Mesothelial cell of epicardium (in vitro differentiated cells): ENCODE measurements around the gene CAPN6. TPM values are rescaled to one million over a fixed set of nuclear protein-coding genes. Genes with fewer than 3 reads are reported as not detected.

Experiments
- DNase-seq, 2 experiments: peaks; one replicate each; pipeline ENCODE4 v3.0.0; 2021; ENCODE audit warnings: low spot score in 2 of 2; ENCODE audit not compliant: unreplicated experiment in 2 of 2
- H3K27ac Mint-ChIP-seq: 2 replicates; pipeline ENCODE4 v1.8.0; 2021; ENCODE audit warnings: mixed read lengths
- H3K27me3 Mint-ChIP-seq: 2 replicates; pipeline ENCODE4 v1.8.0; 2021; ENCODE audit warnings: low read depth, mixed read lengths
- H3K36me3 Mint-ChIP-seq: 2 replicates; pipeline ENCODE4 v1.8.0; 2021; ENCODE audit warnings: mixed read lengths
- H3K4me1 Mint-ChIP-seq: 2 replicates; pipeline ENCODE4 v1.8.0; 2021; ENCODE audit warnings: mixed read lengths
- H3K4me3 Mint-ChIP-seq: 2 replicates; pipeline ENCODE4 v1.8.0; 2021; ENCODE audit warnings: mild to moderate bottlenecking, moderate library complexity, mixed read lengths
- H3K9me3 Mint-ChIP-seq: 2 replicates; pipeline ENCODE4 v1.8.0; 2021; ENCODE audit warnings: mixed read lengths
- CTCF ChIP-seq: fragments of 200-600 bp; sonication (generic); IDR thresholded peaks from one replicate; pipeline ENCODE4 v1.5.0; 2021; ENCODE audit warnings: antibody characterized with exemption; ENCODE audit not compliant: unreplicated experiment
- total RNA-seq: library from RNA; stranded (reverse); gene quantifications from 3 replicates; pipeline ENCODE4 v1.2.1, GENCODE V29; 2021

Gene CAPN6
- total RNA-seq, 1 donor from 2014 or later, result 84.3 TPM

DNA sequence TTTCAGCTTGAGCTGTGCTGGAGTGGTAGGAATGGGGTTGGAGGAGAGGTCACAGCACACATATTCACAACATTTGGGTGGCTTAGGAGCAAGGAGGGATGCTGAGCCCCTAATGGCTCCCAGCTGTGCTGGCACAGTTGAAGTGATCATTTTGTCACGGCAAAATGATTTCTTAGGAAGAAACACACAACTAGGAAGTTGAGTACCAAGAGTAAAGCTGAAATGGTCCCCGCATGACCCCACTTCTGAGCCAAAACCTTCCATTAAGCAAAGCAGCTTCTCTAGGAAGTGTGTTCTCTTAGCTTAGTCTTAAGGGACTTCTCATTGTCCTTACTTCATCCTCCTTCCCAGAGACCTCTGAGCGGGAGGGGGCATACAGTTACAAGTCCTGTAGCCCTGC is 12.6 kb downstream of the CAPN6 start:
- Mint-ChIP-seq H3K4me3 (no peak overlapping the region), H3K9me3 (peaks cover 9% of the 10 kb centered on the region), H3K27me3 (no peaks in the 10 kb centered on the region), H3K27ac (no peak overlapping the region), H3K4me1 (peaks cover 28% of the 10 kb centered on the region), H3K36me3 (peaks cover 28% of the 10 kb centered on the region)
- TF ChIP-seq CTCF, result no peak
- no peak for DNase-seq

DNA sequence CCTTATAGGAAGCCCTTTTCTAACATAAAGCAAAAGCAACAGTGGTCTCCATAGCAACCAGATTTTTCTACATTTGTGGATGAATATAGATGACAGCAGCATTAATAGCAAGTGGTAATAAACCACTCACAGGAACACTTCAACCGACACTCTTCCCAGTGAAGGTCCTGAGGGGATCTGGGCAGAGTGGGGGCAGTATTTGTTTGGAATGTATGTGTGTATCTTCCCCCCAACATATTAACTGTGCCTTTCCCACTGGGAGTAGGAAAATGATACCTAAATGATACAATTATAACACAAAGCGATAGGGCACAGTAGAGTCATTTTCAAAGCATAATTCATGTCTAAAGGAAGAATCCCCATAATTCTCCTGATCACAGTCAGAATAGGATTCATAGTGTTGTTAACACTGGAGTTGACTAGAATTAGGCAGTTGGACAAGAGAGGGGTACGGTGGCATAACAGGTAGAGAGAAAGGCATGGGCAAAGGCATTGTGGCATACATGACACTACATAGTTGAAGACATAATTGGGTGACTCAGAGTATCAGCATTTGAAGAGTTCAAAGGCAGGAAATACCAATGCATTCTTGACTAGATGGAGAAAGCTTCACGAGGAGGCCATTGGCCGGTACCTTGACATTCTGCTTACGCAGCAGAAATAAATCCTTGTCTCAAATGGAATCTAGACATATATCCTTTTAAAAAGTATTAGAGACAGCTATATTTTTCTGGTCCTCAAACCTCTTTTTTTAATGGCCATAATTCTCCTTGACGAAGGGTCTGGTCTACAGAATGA is 15.2 kb downstream of the CAPN6 start:
- peaks cover 11% of the 10 kb centered on the region for H3K4me1 Mint-ChIP-seq
- H3K27me3 Mint-ChIP-seq, result no peaks in the 10 kb centered on the region
- no peak overlapping the region for H3K27ac Mint-ChIP-seq
- H3K4me3 Mint-ChIP-seq, result no peak overlapping the region
- DNase-seq, result no peak
- H3K36me3 Mint-ChIP-seq, result peaks cover 38% of the 10 kb centered on the region
- TF ChIP-seq CTCF, result no peak
- peaks cover 9% of the 10 kb centered on the region for H3K9me3 Mint-ChIP-seq

- Mint-ChIP-seq H3K4me3 (no peak overlapping the region), H3K27me3 (no peaks in the 10 kb centered on the region), H3K36me3 (peaks cover 26% of the 10 kb centered on the region), H3K4me1 (peaks cover 4% of the 10 kb centered on the region), H3K27ac (no peak overlapping the region), H3K9me3 (peaks cover 10% of the 10 kb centered on the region)
- TF ChIP-seq CTCF, result peak; percentile 58
- no peak for DNase-seq
Observed at GRCh38 chrX:111244235-111244750, 26.0 kb downstream of the CAPN6 start.

GRCh38 chrX:111216293-111216801 is 53.9 kb downstream of the CAPN6 start:
- Mint-ChIP-seq H3K4me3 (no peak overlapping the region), H3K27me3 (no peaks in the 10 kb centered on the region), H3K9me3 (no peaks in the 10 kb centered on the region), H3K36me3 (no peaks in the 10 kb centered on the region), H3K27ac (no peak overlapping the region), H3K4me1 (peaks cover 4% of the 10 kb centered on the region)
- no peak for DNase-seq
- TF ChIP-seq CTCF, result no peak

GRCh38 chrX:111207851-111208250 is 62.4 kb downstream of the CAPN6 start:
- no peak for DNase-seq
- peaks cover 11% of the 10 kb centered on the region for H3K4me1 Mint-ChIP-seq
- no peaks in the 10 kb centered on the region for H3K36me3 Mint-ChIP-seq
- no peak overlapping the region for H3K4me3 Mint-ChIP-seq
- TF ChIP-seq CTCF, result no peak
- H3K27ac Mint-ChIP-seq, result no peak overlapping the region
- H3K27me3 Mint-ChIP-seq, result no peaks in the 10 kb centered on the region
- H3K9me3 Mint-ChIP-seq, result no peaks in the 10 kb centered on the region
